Activated CD4-positive, alpha-beta T cell treated with anti-CD3 and anti-CD28 coated beads, Interleukin-2, amount 10 ng/mL, durations not matched to agents 7 days and 5 days (primary cell): ENCODE measurements around the gene CHCHD3. TPM values are rescaled to one million over a fixed set of nuclear protein-coding genes. Genes with fewer than 3 reads are reported as not detected.

ENCODE experiments used
- CTCF ChIA-PET: fragments of 350-600 bp; sonication (Branson Sonifier 250); formaldehyde crosslinking; loops from one replicate; lab custom pipeline; 2021; ENCODE audit warnings: antibody characterized with exemption; lab: Charles Lee
- POLR2A ChIA-PET: fragments of 350-600 bp; sonication (Branson Sonifier 250); formaldehyde crosslinking; loops from one replicate; lab custom pipeline; 2021; ENCODE audit warnings: antibody characterized with exemption; lab: Charles Lee
- DNase-seq: peaks from one replicate; pipeline ENCODE4 v3.0.0-alpha.2; 2020
- H3K27ac Mint-ChIP-seq: one replicate; pipeline ENCODE4 v1.8.0; 2021; ENCODE audit warnings: mild to moderate bottlenecking, moderate library complexity, mixed read lengths
- H3K27me3 Mint-ChIP-seq: one replicate; pipeline ENCODE4 v1.8.0; 2021; ENCODE audit warnings: mixed read lengths
- H3K36me3 Mint-ChIP-seq: one replicate; pipeline ENCODE4 v1.8.0; 2021; ENCODE audit warnings: low read depth, mixed read lengths
- H3K4me1 Mint-ChIP-seq: one replicate; pipeline ENCODE4 v1.8.0; 2021; ENCODE audit warnings: mixed read lengths
- H3K4me3 Mint-ChIP-seq: one replicate; pipeline ENCODE4 v1.8.0; 2021; ENCODE audit warnings: mild to moderate bottlenecking, moderate library complexity, mixed read lengths
- H3K9me3 Mint-ChIP-seq: one replicate; pipeline ENCODE4 v1.8.0; 2021; ENCODE audit warnings: mixed read lengths
- total RNA-seq, 2 experiments: library from RNA; stranded (reverse); gene quantifications; one replicate each; pipeline ENCODE4 v1.2.3, GENCODE V29; 2021

The CHCHD3 gene
- total RNA-seq, 2 experiments from 2014 or later, result 47.4 to 49.2 TPM

GRCh38 chr7:132866551-132866950, 215.3 kb downstream of the CHCHD3 start:
- H3K36me3 Mint-ChIP-seq, result no peaks in the 10 kb centered on the region
- ChIA-PET POLR2A (no interaction called here), CTCF (no interaction called here)
- H3K4me3 Mint-ChIP-seq, result no peak overlapping the region
- H3K4me1 Mint-ChIP-seq, result peaks cover 4% of the 10 kb centered on the region
- H3K9me3 Mint-ChIP-seq, result peaks cover 4% of the 10 kb centered on the region
- no peak for DNase-seq
- no peak overlapping the region for H3K27ac Mint-ChIP-seq
- no peaks in the 10 kb centered on the region for H3K27me3 Mint-ChIP-seq

DNA sequence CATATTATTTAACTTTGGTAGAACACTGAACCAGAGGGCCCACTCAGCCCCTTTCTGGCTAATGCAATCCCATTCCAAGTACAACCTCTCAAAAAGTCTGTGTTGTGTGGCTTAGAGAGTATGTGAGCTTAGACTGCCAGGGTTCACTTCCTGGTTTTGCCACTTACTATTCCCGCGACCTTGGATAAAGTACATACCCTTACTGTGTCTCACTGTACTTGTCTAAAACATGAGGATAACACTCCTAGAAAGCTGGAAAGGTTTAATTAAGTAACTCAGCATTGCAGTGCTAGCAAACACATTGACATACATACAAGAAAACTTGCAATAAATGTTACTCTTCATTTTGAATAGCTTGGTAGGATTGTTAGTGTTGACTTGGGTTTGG, 215.8 kb downstream of the CHCHD3 start:
- POLR2A ChIA-PET, result no interaction called here
- Mint-ChIP-seq H3K27ac (no peak overlapping the region), H3K9me3 (peaks cover 4% of the 10 kb centered on the region), H3K4me1 (peaks cover 4% of the 10 kb centered on the region), H3K36me3 (no peaks in the 10 kb centered on the region), H3K27me3 (no peaks in the 10 kb centered on the region), H3K4me3 (no peak overlapping the region)
- CTCF ChIA-PET, result interaction anchor here (1.0 kb wide), 1 partner anchor 14 kb away, joined by 3 read pairs; no protein-coding TSS in a partner anchor
- DNase-seq, result no peak

- ChIA-PET POLR2A (no interaction called here), CTCF (interaction anchor here (1.0 kb wide), 1 partner anchor 15 kb away, joined by 3 read pairs; no protein-coding TSS in a partner anchor)
- Mint-ChIP-seq H3K36me3 (no peaks in the 10 kb centered on the region), H3K27me3 (no peaks in the 10 kb centered on the region), H3K4me3 (no peak overlapping the region), H3K9me3 (peaks cover 4% of the 10 kb centered on the region), H3K4me1 (peaks cover 4% of the 10 kb centered on the region), H3K27ac (no peak overlapping the region)
- DNase-seq, result no peak
Measured at GRCh38 chr7:132865366-132866143, 216.3 kb downstream of the CHCHD3 start.

GRCh38 chr7:132861940-132862554, 219.8 kb downstream of the CHCHD3 start:
- POLR2A ChIA-PET, result no interaction called here
- Mint-ChIP-seq H3K27me3 (no peaks in the 10 kb centered on the region), H3K4me1 (peaks cover 4% of the 10 kb centered on the region), H3K9me3 (peaks cover 4% of the 10 kb centered on the region), H3K4me3 (no peak overlapping the region), H3K36me3 (no peaks in the 10 kb centered on the region), H3K27ac (no peak overlapping the region)
- no peak for DNase-seq
- CTCF ChIA-PET, result no interaction called here

DNA sequence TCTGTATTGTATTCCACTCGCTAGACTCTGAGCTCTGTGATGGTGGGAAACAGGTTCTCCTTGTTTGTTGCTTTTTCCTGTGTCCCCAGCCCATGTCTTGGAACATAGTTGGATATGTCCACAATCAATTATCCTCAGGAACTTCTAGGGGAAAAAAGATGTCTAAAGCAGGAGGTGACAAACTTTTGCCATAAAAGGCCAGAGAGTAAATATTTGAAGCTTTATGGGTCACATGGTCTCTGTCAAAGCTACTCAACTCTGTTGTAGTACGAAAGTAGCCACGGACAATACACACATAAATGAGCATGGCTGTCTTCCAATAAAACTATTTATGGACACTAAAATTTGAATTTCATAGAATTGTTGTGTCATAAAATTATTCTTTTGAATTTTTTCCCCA, 220.5 kb downstream of the CHCHD3 start:
- H3K4me3 Mint-ChIP-seq, result no peak overlapping the region
- ChIA-PET CTCF (no interaction called here), POLR2A (no interaction called here)
- no peak overlapping the region for H3K27ac Mint-ChIP-seq
- H3K27me3 Mint-ChIP-seq, result no peaks in the 10 kb centered on the region
- no peaks in the 10 kb centered on the region for H3K36me3 Mint-ChIP-seq
- no peak for DNase-seq
- H3K4me1 Mint-ChIP-seq, result peaks cover 4% of the 10 kb centered on the region
- H3K9me3 Mint-ChIP-seq, result peaks cover 4% of the 10 kb centered on the region

- Mint-ChIP-seq H3K9me3 (peaks cover 2% of the 10 kb centered on the region), H3K4me3 (no peak overlapping the region), H3K27me3 (no peaks in the 10 kb centered on the region), H3K36me3 (no peaks in the 10 kb centered on the region), H3K4me1 (peaks cover 4% of the 10 kb centered on the region), H3K27ac (no peak overlapping the region)
- ChIA-PET POLR2A (no interaction called here), CTCF (no interaction called here)
- no peak for DNase-seq
Measured at GRCh38 chr7:132859199-132859598, 222.7 kb downstream of the CHCHD3 start.

DNA sequence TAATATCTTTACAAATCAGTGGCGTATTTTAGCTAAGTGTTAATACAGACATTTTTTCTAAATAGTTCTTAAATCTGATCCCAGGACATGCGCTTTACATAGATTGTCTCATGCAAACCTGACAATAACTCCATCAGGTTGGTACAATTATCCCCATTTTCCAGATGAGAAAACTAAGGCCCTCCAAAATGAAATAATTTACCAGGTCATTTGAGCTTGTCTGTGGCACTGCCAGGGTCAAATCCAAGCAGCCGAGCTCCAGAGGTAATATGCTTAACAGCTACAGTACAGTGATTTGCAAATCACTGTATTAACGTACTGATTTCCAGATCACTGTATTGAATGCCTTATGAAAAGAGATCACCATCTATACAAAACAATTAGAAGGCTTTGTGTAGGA, 223.1 kb downstream of the CHCHD3 start:
- H3K4me3 Mint-ChIP-seq, result no peak overlapping the region
- H3K9me3 Mint-ChIP-seq, result peaks cover 2% of the 10 kb centered on the region
- H3K27ac Mint-ChIP-seq, result no peak overlapping the region
- H3K36me3 Mint-ChIP-seq, result no peaks in the 10 kb centered on the region
- no peak for DNase-seq
- H3K4me1 Mint-ChIP-seq, result no peaks in the 10 kb centered on the region
- ChIA-PET POLR2A (no interaction called here), CTCF (no interaction called here)
- H3K27me3 Mint-ChIP-seq, result no peaks in the 10 kb centered on the region

DNA sequence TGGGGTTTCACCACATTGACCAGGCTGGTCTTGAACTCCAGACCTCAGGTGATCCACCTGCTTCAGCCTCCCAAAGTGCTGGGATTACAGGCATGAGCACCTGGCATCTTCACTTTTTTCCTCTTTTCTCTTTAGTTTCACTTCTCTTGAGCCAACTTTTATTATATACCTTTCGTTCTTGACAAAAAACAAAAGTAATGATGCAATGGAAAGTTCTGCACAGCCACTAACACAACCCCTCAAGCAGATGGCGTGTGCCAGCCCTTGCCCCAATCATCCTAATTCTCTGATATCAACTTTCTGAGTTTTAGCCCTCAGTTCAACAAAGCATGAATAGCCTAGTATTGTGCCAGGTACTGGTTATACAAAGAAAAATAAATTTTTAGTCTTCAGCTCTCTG, 223.6 kb downstream of the CHCHD3 start:
- Mint-ChIP-seq H3K36me3 (peaks cover 3% of the 10 kb centered on the region), H3K27ac (peak overlapping the region; percentile 16), H3K4me3 (no peak overlapping the region), H3K27me3 (no peaks in the 10 kb centered on the region), H3K4me1 (no peaks in the 10 kb centered on the region), H3K9me3 (peaks cover 2% of the 10 kb centered on the region)
- ChIA-PET CTCF (no interaction called here), POLR2A (no interaction called here)
- no peak for DNase-seq

- no peak overlapping the region for H3K27ac Mint-ChIP-seq
- no peak for DNase-seq
- no peaks in the 10 kb centered on the region for H3K4me1 Mint-ChIP-seq
- H3K4me3 Mint-ChIP-seq, result no peak overlapping the region
- no peaks in the 10 kb centered on the region for H3K9me3 Mint-ChIP-seq
- POLR2A ChIA-PET, result no interaction called here
- H3K27me3 Mint-ChIP-seq, result no peaks in the 10 kb centered on the region
- H3K36me3 Mint-ChIP-seq, result peaks cover 3% of the 10 kb centered on the region
- CTCF ChIA-PET, result no interaction called here
Measured at GRCh38 chr7:132857703-132858102, 224.2 kb downstream of the CHCHD3 start.

DNA sequence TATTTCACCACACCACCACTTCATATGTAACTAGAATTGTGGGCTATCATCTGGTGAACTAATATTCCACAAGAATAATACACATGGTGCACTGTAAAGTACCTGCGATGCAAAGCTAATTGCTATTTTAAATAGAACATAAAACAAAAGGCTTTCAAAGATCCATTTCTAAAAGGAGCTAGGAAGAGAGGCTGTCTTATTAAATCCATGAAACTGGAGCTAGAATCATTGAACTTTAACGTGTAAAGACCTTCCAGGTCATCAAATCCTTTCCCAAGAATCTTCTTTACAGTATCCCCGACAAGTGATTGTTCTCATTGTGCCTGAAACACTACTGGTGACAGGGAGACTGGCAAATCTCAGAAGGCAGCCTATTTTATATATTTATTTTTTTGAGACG, 224.9 kb downstream of the CHCHD3 start:
- no peaks in the 10 kb centered on the region for H3K4me1 Mint-ChIP-seq
- POLR2A ChIA-PET, result interaction anchor here (0.8 kb wide), 1 partner anchor 549 kb away, joined by 3 read pairs; no protein-coding TSS in a partner anchor

GRCh38 chr7:132856416-132856815, 225.5 kb downstream of the CHCHD3 start:
- Mint-ChIP-seq H3K9me3 (no peaks in the 10 kb centered on the region), H3K4me3 (no peak overlapping the region), H3K36me3 (peaks cover 3% of the 10 kb centered on the region), H3K27ac (no peak overlapping the region), H3K27me3 (no peaks in the 10 kb centered on the region), H3K4me1 (no peaks in the 10 kb centered on the region)
- ChIA-PET POLR2A (interaction anchor here (0.8 kb wide), 1 partner anchor 548 kb away, joined by 3 read pairs; no protein-coding TSS in a partner anchor), CTCF (no interaction called here)
- no peak for DNase-seq

More for the DNA sequence above, 224.9 kb downstream of the CHCHD3 start:
- no peak overlapping the region for H3K27ac Mint-ChIP-seq
- no peak for DNase-seq
- H3K9me3 Mint-ChIP-seq, result no peaks in the 10 kb centered on the region
- no peaks in the 10 kb centered on the region for H3K27me3 Mint-ChIP-seq
- peaks cover 3% of the 10 kb centered on the region for H3K36me3 Mint-ChIP-seq
- CTCF ChIA-PET, result no interaction called here
- H3K4me3 Mint-ChIP-seq, result no peak overlapping the region

GRCh38 chr7:132855901-132856300, 226.0 kb downstream of the CHCHD3 start:
- no peaks in the 10 kb centered on the region for H3K9me3 Mint-ChIP-seq
- H3K36me3 Mint-ChIP-seq, result peaks cover 3% of the 10 kb centered on the region
- ChIA-PET POLR2A (no interaction called here), CTCF (no interaction called here)
- no peak overlapping the region for H3K27ac Mint-ChIP-seq
- no peaks in the 10 kb centered on the region for H3K27me3 Mint-ChIP-seq
- H3K4me3 Mint-ChIP-seq, result no peak overlapping the region
- DNase-seq, result no peak
- no peaks in the 10 kb centered on the region for H3K4me1 Mint-ChIP-seq

- CTCF ChIA-PET, result no interaction called here
- peaks cover 3% of the 10 kb centered on the region for H3K36me3 Mint-ChIP-seq
- H3K27me3 Mint-ChIP-seq, result no peaks in the 10 kb centered on the region
- no peaks in the 10 kb centered on the region for H3K9me3 Mint-ChIP-seq
- H3K27ac Mint-ChIP-seq, result no peak overlapping the region
- DNase-seq, result no peak
- no peaks in the 10 kb centered on the region for H3K4me1 Mint-ChIP-seq
- H3K4me3 Mint-ChIP-seq, result no peak overlapping the region
- POLR2A ChIA-PET, result no interaction called here
Measured at GRCh38 chr7:132854238-132854637, 227.7 kb downstream of the CHCHD3 start.
